ENCODE results near the gene STRAP.

- TF ChIP-seq POLR2A (IDR thresholded peaks at IDR 0.05; ENCODE audit: low read length) (no peak), GATA1 (IDR thresholded peaks at IDR 0.05; ENCODE audit: low read depth, low read length) (no peak)
These were observed 1.5 kb upstream of the STRAP start for GRCh38 chr12:15880721-15881120.
